Activated CD8-positive, alpha-beta T cell treated with anti-CD3 and anti-CD28 coated beads for 36 hours (primary cell): ENCODE data around the gene UQCRC1. TPM values are rescaled to one million over a fixed set of nuclear protein-coding genes. Genes with fewer than 3 reads are reported as not detected.
A peak's percentile ranks its signal among the peaks of the same experiment; 100 is the strongest.
"Not testable (repeated sequence)": the region's sequence is repeated elsewhere in the genome, so short reads cannot be mapped to it uniquely, and the experiment has no call there.

ENCODE experiments used
- ATAC-seq: fragments of 200-7000 bp; cut with Tn5 transposase; one replicate; pipeline ENCODE4 v1.10.0; 2021; ENCODE audit warnings: mild to moderate bottlenecking, moderate library complexity
- CTCF ChIA-PET: fragments of 350-600 bp; sonication (Branson Sonifier 250); formaldehyde crosslinking; loops from one replicate; lab custom pipeline; 2021; ENCODE audit warnings: antibody characterized with exemption; lab: Charles Lee
- POLR2A ChIA-PET: fragments of 350-600 bp; sonication (Branson Sonifier 250); formaldehyde crosslinking; loops from one replicate; lab custom pipeline; 2021; ENCODE audit warnings: antibody characterized with exemption; lab: Charles Lee
- DNase-seq: peaks from one replicate; pipeline ENCODE4 v3.0.0-alpha.2; 2020
- H3K27ac Mint-ChIP-seq: one replicate; pipeline ENCODE4 v1.8.0; 2021; ENCODE audit warnings: mild to moderate bottlenecking, mixed read lengths
- H3K27me3 Mint-ChIP-seq: one replicate; pipeline ENCODE4 v1.8.0; 2021; ENCODE audit warnings: mixed read lengths
- H3K36me3 Mint-ChIP-seq: one replicate; pipeline ENCODE4 v1.8.0; 2021; ENCODE audit warnings: low read depth, mixed read lengths
- H3K4me1 Mint-ChIP-seq: one replicate; pipeline ENCODE4 v1.8.0; 2021; ENCODE audit warnings: low read depth, mixed read lengths
- H3K4me3 Mint-ChIP-seq: one replicate; pipeline ENCODE4 v1.8.0; 2021; ENCODE audit warnings: mild to moderate bottlenecking, moderate library complexity, mixed read lengths
- H3K9me3 Mint-ChIP-seq: one replicate; pipeline ENCODE4 v1.8.0; 2021; ENCODE audit warnings: mixed read lengths
- intact Hi-C: fragments of 100-400 bp; cut with micrococcal nuclease; formaldehyde crosslinking; loops from one replicate; pipeline ENCODE4 v1.10.0; 2022
- microRNA-seq: library from miRNA; unstranded; fragments of <30 nt; microRNA quantifications from one replicate; pipeline ENCODE4 v1.2.0, GENCODE V29; 2022; ENCODE audit warnings: borderline microRNAs expressed, borderline replicate concordance
- total RNA-seq, 2 experiments: library from RNA; stranded (reverse); gene quantifications; one replicate each; pipeline ENCODE4 v1.2.3, GENCODE V29; 2021
- TF ChIP-seq, protein P1 (sequence below): fragments of 200-600 bp; IDR thresholded peaks from one replicate; pipeline ENCODE4 v1.8.0; 2022; ENCODE audit warnings: antibody characterized with exemption, mild to moderate bottlenecking

UQCRC1 gene
- total RNA-seq, 2 experiments from 2014 or later = 240 to 256 TPM

DNA sequence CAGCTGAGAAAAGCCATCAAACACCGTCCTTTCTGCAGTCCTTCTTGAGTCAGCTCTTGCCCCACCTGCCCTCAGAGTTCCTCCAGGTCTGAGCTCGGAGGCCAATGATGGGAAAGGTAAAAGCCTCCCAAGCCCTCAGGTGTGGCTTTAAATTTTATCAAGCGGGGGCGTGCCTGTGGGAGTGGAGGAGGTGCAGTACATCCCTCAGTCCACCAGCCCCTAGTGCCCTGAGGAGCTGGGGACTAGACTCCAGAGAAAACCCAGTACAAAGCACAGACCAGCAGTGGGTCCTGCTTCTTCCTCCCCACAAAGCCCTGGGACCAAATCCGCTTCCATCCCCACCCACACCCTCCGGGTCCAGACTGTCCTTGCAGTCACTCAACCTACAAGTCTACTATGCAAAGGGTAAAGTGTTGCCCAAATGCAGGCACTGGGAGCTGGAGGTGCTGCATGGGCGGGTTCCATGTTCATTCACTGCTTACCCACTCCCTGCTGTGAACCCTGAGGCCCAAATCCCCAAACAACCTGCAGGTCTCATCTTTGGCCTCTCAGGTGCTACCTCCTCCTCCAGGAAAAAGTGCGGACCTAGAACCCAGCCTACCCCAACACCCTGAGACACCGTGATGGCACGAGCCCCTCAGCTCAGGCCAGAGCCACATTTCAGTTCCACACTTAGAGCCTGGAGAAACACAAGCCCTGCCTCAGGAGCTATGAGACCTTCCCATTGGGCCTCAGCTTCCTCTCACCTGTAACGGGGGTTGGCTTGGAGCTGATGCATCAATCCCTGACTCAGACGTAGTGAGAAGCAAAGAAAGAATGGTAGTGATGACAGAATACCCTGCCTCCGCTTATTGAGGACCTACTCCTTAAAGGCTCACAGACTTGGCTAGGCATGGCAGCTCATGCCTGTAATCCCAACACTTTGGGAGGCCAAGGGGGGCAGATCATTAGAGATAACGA is 55.3 kb downstream of the UQCRC1 start:
- DNase-seq (no peak), ATAC-seq (no peak)
- Mint-ChIP-seq H3K27me3 (no peaks in the 10 kb centered on the region), H3K4me3 (peak overlapping the region; percentile 89), H3K4me1 (peaks cover 26% of the 10 kb centered on the region), H3K27ac (no peak overlapping the region), H3K9me3 (no peaks in the 10 kb centered on the region), H3K36me3 (peaks cover 36% of the 10 kb centered on the region)
- ChIA-PET CTCF (interaction anchor here (0.7 to 11.3 kb wide), 6 partner anchors 20 to 153 kb away, joined by 3 to 116 read pairs (median 8); partner anchors contain the start of gene SLC26A6), POLR2A (interaction anchor here (1.1 to 1.4 kb wide), 3 partner anchors 88 to 113 kb away, joined by 3 to 5 read pairs (median 3); no protein-coding TSS in a partner anchor)
- intact Hi-C loops = no loop called here
- TF ChIP-seq, protein P1, sequence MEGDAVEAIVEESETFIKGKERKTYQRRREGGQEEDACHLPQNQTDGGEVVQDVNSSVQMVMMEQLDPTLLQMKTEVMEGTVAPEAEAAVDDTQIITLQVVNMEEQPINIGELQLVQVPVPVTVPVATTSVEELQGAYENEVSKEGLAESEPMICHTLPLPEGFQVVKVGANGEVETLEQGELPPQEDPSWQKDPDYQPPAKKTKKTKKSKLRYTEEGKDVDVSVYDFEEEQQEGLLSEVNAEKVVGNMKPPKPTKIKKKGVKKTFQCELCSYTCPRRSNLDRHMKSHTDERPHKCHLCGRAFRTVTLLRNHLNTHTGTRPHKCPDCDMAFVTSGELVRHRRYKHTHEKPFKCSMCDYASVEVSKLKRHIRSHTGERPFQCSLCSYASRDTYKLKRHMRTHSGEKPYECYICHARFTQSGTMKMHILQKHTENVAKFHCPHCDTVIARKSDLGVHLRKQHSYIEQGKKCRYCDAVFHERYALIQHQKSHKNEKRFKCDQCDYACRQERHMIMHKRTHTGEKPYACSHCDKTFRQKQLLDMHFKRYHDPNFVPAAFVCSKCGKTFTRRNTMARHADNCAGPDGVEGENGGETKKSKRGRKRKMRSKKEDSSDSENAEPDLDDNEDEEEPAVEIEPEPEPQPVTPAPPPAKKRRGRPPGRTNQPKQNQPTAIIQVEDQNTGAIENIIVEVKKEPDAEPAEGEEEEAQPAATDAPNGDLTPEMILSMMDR = no peak

DNA sequence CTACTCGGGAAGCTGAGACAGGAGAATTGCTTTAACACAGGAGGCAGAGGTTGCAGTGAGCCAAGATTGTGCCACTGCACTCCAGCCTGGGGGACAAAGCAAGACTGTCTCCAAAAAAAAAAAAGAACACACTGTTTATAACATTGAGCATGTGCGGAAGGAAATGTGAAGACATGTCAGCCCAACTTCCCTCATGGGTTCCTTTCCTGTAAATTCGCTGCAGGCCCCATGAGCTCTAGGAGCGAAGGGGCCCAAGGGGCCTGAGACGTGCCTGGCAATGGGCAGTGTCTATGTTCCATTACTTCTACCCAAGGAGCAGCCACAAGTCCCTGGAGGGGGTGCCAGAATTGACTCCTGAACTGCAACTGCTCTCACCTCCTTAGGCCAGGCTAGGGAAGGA is 56.1 kb downstream of the UQCRC1 start:
- POLR2A ChIA-PET = interaction anchor here (0.6 to 1.4 kb wide), 4 partner anchors 87 to 113 kb away, joined by 3 to 5 read pairs (median 3); no protein-coding TSS in a partner anchor
- DNase-seq (no peak), ATAC-seq (no peak)
- intact Hi-C loops = no loop called here
- H3K36me3 Mint-ChIP-seq = peaks cover 41% of the 10 kb centered on the region
- no peak overlapping the region for H3K4me3 Mint-ChIP-seq
- H3K4me1 Mint-ChIP-seq = peaks cover 25% of the 10 kb centered on the region
- H3K27me3 Mint-ChIP-seq = no peaks in the 10 kb centered on the region
- no peak overlapping the region for H3K27ac Mint-ChIP-seq
- no peaks in the 10 kb centered on the region for H3K9me3 Mint-ChIP-seq
- CTCF ChIA-PET = interaction anchor here (1.1 to 11.3 kb wide), 5 partner anchors 24 to 153 kb away, joined by 3 to 116 read pairs (median 12); partner anchors contain the start of gene SLC26A6
- TF ChIP-seq, protein P1 = no peak

DNA sequence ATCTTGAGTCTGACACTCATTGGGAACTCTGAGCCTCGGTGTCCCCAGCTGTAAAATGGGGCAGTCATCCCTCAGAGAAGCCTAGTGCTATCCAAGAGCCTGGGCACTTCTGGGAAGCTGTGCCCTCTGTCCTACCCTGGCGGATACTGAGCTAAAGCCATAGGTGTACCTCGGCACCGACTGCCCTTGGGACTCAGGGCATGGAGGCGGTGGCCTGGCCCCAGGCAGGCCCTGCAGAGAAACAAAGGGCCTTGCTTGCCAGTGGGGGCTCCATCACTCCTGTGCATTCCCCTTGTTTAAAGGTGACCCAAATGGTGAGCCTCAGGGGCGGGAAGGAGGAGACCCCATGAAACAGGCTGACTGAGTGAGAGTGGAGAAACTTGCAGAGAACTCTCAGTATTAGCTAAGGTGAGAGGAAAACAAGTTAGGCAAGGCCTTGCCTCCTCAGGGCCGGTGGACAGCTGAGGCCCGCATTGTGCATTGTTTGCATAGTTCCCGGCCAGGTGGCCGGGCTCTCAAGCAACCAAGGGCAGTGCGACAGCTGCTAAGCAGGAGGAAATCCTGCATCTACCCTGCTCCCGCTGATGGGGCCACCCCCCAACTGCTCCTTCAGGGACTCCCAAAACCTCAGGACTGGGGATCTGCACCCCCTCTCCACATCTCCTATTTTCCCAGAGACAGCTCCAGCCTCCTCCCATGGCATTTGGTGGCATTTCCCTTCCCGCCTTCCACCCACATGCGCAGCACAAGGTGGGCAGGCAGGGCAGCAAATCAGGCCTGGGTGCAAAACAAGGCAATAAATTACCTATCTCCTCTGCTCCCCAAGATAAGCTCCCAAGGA is 57.1 kb downstream of the UQCRC1 start:
- ChIA-PET CTCF (interaction anchor here (1.1 to 11.3 kb wide), 4 partner anchors 79 to 152 kb away, joined by 3 to 116 read pairs (median 9); no protein-coding TSS in a partner anchor), POLR2A (interaction anchor here (0.6 to 1.4 kb wide), 3 partner anchors 12 to 113 kb away, joined by 3 to 4 read pairs (median 3); no protein-coding TSS in a partner anchor)
- Mint-ChIP-seq H3K9me3 (no peaks in the 10 kb centered on the region), H3K4me1 (peaks cover 20% of the 10 kb centered on the region), H3K36me3 (peaks cover 47% of the 10 kb centered on the region), H3K4me3 (no peak overlapping the region), H3K27ac (no peak overlapping the region), H3K27me3 (no peaks in the 10 kb centered on the region)
- DNase-seq (no peak), ATAC-seq (no peak)
- TF ChIP-seq, protein P1 = no peak
- intact Hi-C loops = no loop called here

- H3K36me3 Mint-ChIP-seq = peaks cover 53% of the 10 kb centered on the region
- intact Hi-C loops, DNase-seq, ATAC-seq, H3K27me3 Mint-ChIP-seq, H3K4me3 Mint-ChIP-seq, H3K9me3 Mint-ChIP-seq, H3K27ac Mint-ChIP-seq: not testable (repeated sequence)
- ChIA-PET CTCF (interaction anchor here (1.1 to 11.3 kb wide), 3 partner anchors 78 to 150 kb away, joined by 3 to 116 read pairs (median 6); no protein-coding TSS in a partner anchor), POLR2A (interaction anchor here (0.6 kb wide), 1 partner anchor 11 kb away, joined by 3 read pairs; no protein-coding TSS in a partner anchor)
- peaks cover 20% of the 10 kb centered on the region for H3K4me1 Mint-ChIP-seq
These were observed 57.8 kb downstream of the UQCRC1 start for GRCh38 chr3:48551651-48552050.

Small RNAs within 50 kb of the gene (microRNA-seq; reads per million reads assigned to microRNA genes)
- not detected for gene MIR4793
- not detected for gene MIR6823
- gene MIR711 = not detected

Other genes starting within 250 kb of the UQCRC1 start
- not detected for gene FBXW12, start 237.4 kb downstream of the UQCRC1 start, total RNA-seq
- gene PLXNB1, start 179.6 kb downstream of the UQCRC1 start, total RNA-seq = 1 to 10 TPM; 3.7 TPM
- 10 to 100 TPM; 25.3 to 28.3 TPM for gene CCDC51, start 169.5 kb downstream of the UQCRC1 start, total RNA-seq
- gene TMA7, start 169.4 kb downstream of the UQCRC1 start, total RNA-seq = 100 to 1,000 TPM; 312 to 334 TPM
- gene ATRIP, start 162.9 kb downstream of the UQCRC1 start, total RNA-seq = 10 to 100 TPM; 12.4 to 15.0 TPM
- 10 to 100 TPM; 65.9 to 71.4 TPM for gene SHISA5, start 105.5 kb downstream of the UQCRC1 start, total RNA-seq
- 10 to 100 TPM; 90.8 to 94.0 TPM for gene PFKFB4, start 52.8 kb downstream of the UQCRC1 start, total RNA-seq
- gene UCN2, start 45.9 kb downstream of the UQCRC1 start, total RNA-seq = not detected
- 1 to 10 TPM; 1.6 to 2.2 TPM for gene COL7A1, start 14.3 kb downstream of the UQCRC1 start, total RNA-seq
- under 1 TPM in 1 of 2 experiments, not detected in 1; 0.43 TPM for gene TMEM89, start 12.1 kb upstream of the UQCRC1 start, total RNA-seq
- 10 to 100 TPM; 41.3 to 45.0 TPM for gene SLC26A6, start 25.8 kb upstream of the UQCRC1 start, total RNA-seq
- gene CELSR3, start 53.2 kb upstream of the UQCRC1 start, total RNA-seq = 10 to 100 TPM; 15.8 to 17.8 TPM
- 10 to 100 TPM; 69.7 to 73.8 TPM for gene NCKIPSD, start 76.3 kb upstream of the UQCRC1 start, total RNA-seq
- gene IP6K2, start 107.6 kb upstream of the UQCRC1 start, total RNA-seq = 10 to 100 TPM; 47.7 to 48.0 TPM
- gene PRKAR2A, start 238.2 kb upstream of the UQCRC1 start, total RNA-seq = 10 to 100 TPM; 31.0 to 32.1 TPM